GM19452 (cell line): ENCODE results near the gene SCYL1.
A peak's percentile ranks its signal among the peaks of the same experiment; 100 is the strongest.
"Not testable (repeated sequence)": the region's sequence is repeated elsewhere in the genome, so short reads cannot be mapped to it uniquely, and the experiment has no call there.

Source experiments
- ATAC-seq: cut with Tn5 transposase; IDR thresholded peaks from one replicate; pipeline ENCODE4 v1.9.1; 2021; ENCODE audit not compliant: unreplicated experiment

SCYL1 gene

DNA sequence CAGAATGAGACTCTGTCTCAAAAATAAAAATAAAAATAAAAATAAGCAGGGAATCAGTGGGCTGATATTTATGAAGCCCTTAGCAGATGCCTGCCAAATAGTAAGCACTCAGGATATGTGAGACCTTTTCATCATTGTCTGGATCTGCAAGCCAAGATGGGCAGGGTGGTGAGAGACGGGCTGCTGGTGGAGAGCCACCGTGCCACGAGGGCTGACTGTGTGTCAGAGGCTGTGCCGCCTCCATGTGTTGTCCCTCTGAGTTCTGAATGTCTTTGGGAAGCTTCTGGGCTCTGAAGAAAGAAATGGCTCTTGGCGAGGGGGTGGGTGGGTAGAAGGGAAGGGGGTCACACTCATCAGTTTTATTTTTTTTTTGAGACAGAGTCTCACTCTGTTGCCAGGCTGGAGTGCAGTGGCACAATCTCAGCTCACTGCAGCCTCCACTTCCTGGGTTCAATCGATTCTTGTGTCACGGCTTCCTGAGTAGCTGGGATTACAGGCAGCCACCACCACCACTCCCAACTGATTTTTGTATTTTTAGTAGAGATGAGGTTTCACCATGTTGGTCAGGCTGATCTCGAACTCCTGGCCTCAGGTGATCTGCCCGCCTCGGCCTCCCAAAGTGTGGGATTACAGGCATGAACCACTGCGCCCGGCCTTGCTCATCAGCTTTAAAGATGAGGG lies 40.1 kb downstream of the SCYL1 start:
- not testable (repeated sequence) for ATAC-seq

DNA sequence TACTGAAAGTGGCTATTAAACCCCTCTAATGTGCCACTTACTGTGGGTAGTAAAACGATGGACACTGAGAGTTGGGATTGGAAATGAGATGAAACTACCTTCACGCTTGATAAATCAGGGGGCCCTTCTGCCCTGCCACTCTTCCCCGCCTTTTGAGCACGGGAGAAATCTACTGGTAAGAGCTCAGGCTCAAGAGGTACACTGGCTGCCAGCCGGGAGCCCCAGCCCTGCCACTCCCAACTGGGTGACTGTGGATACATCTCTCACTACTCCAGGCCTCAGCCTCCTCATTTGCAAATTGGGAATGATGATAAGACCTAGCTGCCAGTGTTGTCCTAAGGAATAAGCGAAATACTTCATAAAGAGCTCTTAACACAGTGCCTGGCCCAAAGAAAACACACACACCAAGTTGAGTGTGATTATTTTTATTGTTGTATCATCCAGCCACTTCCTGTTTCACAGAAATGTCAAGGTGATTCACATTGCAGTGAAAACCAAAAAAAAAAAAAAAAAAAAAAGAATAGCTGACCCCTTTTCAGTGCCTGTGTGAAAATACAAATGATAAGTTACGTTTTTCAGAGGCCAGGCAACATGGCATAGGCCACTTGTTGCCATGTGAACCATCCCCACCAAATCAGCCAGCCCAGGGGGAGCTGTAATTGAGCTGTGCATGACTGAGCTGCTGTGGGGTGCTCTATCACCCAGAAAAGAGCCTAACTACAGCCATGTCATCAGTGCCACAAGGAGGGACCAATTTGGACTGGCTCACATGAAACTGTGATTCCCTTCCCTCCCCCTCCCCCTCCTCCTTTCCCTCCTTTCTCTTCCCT lies 41.0 kb downstream of the SCYL1 start:
- no peak for ATAC-seq

DNA sequence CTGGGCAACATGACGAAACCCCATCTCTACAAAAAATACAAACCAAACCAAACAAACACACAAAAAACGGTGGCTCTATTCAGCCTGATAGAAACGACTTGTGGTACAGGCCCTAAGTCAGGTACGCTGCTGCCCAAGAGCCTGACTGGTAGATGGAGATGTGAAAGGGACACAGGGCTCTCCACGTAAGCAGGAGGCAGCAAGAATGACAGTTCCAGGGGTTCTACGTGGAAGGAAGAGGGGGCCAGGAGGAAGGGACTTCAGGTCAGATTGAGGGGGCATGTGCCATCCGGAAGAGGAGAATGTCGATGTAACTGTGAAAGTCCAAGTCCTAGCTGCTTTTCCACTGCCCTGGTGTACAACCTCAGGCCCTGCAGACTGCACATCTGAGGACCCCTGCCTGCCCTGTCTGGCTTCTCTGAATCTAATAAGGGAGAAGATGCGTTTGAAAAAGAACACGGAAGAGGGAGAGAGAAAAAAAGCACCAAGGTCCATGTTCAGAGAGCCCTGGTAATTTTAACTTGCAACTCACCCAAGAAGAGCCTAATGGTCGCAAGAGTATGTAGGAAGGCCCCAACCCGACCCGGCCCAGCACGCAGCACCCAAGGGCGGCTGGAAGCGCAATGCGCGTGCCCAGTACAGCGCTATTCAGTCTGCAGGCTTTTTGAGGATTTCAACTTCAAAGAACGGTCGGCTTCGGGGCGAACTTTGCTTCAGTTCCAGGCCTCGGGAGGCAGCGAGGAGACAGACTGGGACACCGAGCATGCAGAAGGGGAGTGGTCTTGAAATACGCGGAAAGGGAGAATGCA lies 44.5 kb downstream of the SCYL1 start:
- ATAC-seq = no peak

DNA sequence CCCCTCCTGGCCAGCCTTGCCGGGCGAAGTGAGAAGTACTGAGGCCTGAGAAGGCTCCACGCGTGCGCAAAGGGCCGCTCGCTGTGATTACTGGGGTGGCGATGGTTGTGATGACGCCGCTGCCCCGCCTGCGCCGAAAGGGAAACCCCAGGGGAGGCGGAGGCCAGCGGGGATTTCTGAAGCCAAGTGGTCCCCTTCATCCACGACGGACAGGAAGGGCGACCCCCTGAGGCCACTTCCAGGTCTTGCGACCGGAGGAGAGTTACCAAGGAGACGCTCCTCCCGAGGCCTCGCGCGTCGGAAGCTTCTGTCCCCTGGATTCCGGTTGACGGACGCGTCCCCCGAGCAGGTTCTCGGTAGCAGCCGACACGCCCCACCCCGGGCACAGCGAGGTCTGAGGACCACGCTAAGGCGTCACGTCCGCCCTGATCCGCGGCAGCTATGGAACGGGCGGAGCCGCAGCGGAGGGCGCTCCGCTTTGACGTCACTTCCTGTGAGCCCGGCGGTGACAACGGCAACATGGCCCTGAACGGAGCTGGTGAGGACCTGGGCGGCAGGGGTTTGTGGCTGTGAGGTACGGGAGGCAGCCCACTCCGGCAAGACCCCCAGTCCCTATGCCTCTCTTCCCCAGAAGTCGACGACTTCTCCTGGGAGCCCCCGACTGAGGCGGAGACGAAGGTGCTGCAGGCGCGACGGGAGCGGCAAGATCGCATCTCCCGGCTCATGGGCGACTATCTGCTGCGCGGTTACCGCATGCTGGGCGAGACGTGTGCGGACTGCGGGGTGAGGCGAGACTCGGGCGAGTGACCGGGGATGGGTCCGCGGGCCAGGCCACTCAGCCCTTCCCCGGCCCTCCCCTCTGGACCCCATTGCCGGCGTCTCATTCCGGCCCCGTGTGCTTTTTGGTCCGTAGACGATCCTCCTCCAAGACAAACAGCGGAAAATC lies 45.4 kb downstream of the SCYL1 start, which contains the start of gene ZNRD2:
TSS of gene ZNRD2 (plus strand) at position 505 of the 946 bp plus-strand sequence. CDS start at position 520, 15 bp downstream.
- ATAC-seq = peak; percentile 59

GRCh38 chr11:65571420-65571819 lies 46.5 kb downstream of the SCYL1 start:
- no peak for ATAC-seq

DNA sequence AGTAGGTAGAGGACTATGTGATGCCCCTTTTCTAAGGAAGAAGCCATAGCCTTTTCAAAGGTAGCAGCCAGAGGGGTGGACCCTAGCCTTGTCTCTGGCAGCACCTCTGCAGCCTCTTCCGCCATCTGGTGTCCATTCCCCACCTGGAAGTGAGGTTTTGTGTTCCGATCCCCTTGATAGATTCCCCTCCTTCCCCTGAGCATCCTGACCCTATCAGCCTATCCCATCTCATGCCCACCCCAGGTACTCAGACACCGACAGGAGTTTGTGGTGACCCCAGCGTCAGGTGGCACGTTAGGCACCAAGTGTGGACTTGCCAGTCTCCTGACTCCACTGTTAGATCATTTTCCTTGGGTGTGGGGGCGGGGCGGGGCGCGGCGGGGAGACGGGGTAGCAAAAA lies 47.1 kb downstream of the SCYL1 start:
- no peak for ATAC-seq

DNA sequence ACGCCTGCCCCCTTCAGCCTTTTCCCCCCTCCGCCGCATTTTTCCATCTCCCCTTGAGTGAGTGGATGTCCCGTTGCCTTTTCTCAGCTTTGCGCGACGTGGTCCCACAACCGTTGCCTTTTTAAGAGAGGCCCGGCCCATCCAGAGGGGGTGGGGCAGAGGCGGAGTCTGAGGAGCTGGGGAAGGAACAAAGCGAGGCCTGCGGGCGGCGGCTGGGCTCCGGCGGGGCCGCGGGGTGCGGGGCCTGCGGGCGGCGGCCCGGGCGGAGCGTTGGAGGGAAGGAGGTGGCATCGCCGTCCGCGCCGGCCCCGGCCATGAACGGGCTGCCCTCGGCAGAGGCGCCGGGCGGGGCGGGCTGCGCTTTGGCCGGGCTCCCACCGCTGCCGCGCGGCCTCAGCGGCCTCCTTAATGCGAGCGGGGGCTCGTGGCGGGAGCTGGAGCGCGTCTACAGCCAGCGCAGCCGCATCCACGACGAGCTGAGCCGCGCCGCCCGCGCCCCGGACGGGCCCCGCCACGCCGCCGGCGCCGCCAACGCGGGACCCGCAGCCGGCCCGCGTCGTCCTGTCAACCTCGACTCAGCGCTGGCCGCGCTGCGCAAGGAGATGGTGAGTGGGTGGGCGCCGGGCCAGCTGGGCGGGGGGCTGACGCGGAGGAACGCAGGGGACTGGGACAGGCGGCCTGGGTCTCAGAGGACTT lies 47.6 kb downstream of the SCYL1 start, which contains the start of gene FAM89B:
TSS of gene FAM89B (plus strand) at position 183 of the 696 bp plus-strand sequence. CDS start at position 315, 132 bp downstream.
- no peak for ATAC-seq

DNA sequence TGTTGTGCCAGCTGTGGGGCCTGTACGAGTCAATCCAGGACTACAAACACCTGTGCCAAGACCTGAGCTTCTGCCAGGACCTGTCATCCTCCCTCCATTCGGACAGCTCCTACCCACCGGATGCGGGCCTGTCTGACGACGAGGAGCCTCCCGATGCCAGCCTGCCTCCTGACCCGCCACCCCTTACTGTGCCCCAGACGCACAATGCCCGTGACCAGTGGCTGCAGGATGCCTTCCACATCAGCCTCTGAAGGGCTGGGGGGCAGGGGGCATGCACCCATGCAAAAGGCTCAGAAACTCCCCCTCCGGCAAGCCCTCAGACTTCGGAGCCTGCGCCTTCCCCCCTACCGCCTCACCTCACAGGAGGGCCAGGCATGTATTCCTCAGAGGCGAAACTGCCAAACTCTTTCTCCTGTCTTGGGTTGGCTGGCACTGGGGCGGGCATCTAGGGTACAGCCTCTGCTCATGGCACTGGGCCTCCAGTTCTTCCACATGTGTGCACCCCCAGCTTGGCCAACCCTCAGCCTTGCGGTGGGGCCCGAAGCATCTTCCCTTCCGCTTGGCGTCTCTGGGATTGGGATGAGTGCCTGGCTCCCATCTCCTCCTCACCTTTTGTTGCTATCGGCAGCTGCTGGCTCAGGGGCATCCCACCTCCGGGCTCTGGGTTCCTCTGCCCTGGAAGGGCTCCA lies 48.7 kb downstream of the SCYL1 start:
- ATAC-seq = no peak

- ATAC-seq = peak; percentile 29
Observed at GRCh38 chr11:65574109-65574810, 49.4 kb downstream of the SCYL1 start.

DNA sequence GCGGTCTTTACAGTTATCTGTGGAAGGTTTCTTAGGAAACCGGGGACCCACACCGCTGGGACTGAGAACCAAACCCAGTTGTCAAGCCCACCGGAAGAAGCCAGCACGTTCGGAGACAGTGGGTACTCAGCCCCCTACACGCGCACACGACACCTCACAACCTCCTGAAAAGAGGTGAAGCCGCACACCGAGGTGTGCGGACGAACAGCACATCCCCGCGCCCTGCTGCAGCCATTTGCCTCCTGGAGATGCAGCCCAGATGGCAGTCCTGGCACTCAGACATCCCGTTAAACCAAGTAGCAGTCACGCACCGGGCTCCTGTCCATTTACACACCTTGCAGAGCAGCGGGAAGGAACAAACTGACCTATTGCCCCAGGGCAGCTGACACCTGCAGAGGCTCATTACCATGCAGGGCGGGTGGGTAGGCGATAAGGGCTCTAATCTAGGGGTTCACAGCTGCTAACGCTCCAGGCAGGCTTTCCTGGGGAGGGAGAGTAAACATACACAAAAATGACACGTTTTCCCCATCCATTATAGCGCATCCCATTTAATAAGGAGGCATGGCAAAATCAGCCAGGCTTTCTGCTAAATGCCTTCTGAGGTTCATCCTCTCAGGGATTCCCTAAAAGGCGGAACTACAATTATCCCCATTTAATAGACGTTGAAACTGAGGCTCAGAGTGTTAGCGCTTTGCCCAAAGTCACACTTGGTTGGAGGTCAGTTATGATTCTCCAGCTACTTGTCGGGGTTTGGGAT lies 50.1 kb downstream of the SCYL1 start:
- ATAC-seq = no peak

GRCh38 chr11:65575568-65576231 lies 50.8 kb downstream of the SCYL1 start, which contains the start of gene EHBP1L1:
EHBP1L1 (plus strand) TSS chr11:65576053; CDS start chr11:65576303, 250 bp downstream.
- no peak for ATAC-seq

GRCh38 chr11:65576232-65576866 lies 51.5 kb downstream of the SCYL1 start:
- no peak for ATAC-seq

DNA sequence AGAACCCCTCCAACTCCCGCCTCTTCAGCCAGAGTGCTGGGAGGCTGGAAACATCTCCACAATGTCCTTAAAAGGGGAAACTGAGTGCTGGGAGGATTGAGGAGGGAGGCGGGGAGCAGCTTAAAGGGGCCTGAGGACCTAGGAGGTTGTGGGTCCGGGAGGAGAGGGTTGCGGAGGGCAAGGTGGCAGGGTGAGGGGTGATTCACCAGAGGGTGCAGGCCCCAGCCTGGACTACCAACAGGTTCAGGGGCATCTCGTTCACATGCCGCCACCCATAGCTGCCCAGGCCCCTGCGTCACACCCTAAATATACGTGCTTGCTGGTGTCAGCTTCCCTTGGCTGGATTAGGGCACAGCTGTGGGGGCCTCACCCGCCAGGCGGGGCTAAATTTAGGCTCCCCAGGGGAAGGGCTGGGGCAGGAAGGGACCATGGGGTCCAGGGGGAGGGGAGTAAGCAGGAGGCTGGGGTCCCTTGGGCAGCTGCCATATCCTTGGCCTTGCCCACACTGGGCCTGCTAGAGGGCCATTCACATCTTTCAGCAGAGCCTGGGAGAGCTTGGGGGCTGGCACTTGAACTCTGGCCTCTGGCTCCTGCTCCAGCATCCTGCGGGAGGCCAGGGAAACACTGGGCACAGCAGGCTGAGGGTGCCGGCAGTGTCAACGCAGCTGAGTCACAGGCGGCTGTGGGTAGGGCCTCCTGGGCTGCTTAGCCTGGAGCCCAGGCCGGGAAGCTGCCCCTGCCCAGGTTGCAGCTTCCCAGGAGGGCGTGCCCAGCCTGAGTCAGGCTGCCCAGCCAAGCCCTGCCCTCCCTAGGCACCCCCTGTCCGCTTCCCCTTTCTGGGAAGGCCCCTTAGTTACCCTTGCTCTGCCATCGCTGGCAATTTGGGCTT lies 52.2 kb downstream of the SCYL1 start:
- no peak for ATAC-seq

DNA sequence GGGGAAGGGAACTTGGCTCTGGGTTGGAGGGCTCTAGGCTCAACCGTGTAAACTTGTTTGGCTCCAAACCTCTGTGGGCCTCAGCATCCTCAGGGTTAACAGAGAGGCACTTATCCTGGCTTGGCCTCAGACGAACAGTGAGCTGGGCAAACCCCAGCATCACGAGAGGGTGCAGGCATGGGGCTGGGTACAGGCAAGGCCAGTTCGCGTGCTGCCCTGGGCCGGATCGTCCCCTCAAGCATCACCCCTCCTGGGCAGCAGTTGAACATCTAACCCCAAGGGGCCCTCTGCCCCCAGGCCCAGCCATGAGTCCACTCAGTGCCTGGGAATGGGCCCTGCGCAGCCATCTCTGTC lies 52.9 kb downstream of the SCYL1 start:
- no peak for ATAC-seq

DNA sequence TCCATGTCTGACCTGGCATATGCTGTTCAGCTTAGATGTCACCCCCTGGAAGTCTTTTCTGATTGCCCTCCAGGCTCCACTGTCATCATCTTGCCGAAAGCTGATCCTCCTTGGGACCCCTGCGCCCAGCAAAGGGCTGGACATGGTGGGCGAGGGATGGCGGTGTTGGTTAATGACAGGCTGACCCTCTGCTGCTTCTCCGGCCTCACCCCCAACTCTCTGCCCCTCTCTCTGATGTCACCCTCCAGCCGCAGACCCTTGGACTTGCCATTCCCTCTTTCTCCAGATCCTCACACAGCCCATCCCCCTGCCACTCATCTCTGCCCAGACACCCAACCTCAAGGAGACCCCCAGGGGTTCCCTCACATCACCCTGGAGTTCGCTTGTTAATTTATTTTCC lies 53.3 kb downstream of the SCYL1 start:
- ATAC-seq = no peak

DNA sequence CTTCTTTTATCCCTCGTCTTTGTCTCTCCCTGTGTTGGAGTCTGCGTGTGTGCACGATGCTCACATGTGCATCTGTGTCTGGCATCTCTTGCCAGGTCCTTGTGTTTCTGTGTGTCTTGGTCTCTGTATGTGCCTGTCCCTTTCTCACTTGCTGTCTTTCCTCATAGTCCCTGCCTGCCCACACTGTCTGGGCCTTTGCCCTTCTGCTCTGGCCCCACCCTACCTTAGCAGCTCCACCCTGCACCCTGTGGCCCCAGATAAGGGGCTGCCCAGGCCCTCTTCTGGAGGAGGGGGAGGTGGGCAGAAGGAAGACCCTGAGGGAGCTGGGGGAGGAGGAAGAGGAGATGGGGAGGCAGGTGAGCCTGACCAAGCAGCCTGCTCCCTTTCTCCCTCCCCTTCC lies 53.8 kb downstream of the SCYL1 start:
- no peak for ATAC-seq
